OCI-LY1 (cell line): ENCODE data around the gene C19orf18.

Source experiments
- EZH2 ChIP-seq: fragments of 200-600 bp; sonication (generic), shearing (Covaris generic); IDR thresholded peaks from 2 replicates; pipeline ENCODE4 v1.8.0; 2017; ENCODE audit warnings: borderline replicate concordance, mixed run types, mild to moderate bottlenecking, antibody characterized with exemption, low read length, moderate library complexity, mixed read lengths
- TF ChIP-seq, protein P1 (sequence below): fragments of 200-600 bp; sonication (generic), shearing (Covaris generic); IDR thresholded peaks from 2 replicates; pipeline ENCODE4 v1.5.1; 2017; ENCODE audit warnings: mild to moderate bottlenecking, antibody characterized with exemption, low read length, moderate library complexity, mixed read lengths

DNA sequence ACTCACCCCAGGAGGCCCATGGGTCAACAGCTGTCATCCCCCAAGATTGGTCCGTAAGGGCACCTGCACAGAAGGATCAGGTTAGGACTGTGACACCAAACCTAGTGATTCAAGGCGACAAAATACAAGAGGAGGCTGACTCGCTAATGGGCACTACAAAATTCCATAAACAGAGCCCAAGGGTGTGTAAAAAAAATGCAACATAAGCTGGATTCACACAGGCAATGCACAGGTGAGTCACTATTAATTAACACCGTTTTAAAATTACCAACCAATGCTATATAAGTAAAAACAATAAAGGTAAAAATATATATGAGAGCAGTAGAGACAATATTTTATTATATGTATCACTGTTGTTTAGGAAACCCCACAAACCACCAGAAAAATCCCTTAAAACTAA is 26.3 kb upstream of the C19orf18 start:
- TF ChIP-seq, protein P1, sequence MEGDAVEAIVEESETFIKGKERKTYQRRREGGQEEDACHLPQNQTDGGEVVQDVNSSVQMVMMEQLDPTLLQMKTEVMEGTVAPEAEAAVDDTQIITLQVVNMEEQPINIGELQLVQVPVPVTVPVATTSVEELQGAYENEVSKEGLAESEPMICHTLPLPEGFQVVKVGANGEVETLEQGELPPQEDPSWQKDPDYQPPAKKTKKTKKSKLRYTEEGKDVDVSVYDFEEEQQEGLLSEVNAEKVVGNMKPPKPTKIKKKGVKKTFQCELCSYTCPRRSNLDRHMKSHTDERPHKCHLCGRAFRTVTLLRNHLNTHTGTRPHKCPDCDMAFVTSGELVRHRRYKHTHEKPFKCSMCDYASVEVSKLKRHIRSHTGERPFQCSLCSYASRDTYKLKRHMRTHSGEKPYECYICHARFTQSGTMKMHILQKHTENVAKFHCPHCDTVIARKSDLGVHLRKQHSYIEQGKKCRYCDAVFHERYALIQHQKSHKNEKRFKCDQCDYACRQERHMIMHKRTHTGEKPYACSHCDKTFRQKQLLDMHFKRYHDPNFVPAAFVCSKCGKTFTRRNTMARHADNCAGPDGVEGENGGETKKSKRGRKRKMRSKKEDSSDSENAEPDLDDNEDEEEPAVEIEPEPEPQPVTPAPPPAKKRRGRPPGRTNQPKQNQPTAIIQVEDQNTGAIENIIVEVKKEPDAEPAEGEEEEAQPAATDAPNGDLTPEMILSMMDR = no peak
- no peak for TF ChIP-seq EZH2
